Effector CD4-positive, alpha-beta T cell (primary cell): ENCODE data around the gene RNF220.
A peak's percentile ranks its signal among the peaks of the same experiment; 100 is the strongest.

ENCODE experiments used
- DNase-seq: peaks from one replicate; pipeline ENCODE4 v3.0.0-alpha.2; 2020

Gene RNF220

DNA sequence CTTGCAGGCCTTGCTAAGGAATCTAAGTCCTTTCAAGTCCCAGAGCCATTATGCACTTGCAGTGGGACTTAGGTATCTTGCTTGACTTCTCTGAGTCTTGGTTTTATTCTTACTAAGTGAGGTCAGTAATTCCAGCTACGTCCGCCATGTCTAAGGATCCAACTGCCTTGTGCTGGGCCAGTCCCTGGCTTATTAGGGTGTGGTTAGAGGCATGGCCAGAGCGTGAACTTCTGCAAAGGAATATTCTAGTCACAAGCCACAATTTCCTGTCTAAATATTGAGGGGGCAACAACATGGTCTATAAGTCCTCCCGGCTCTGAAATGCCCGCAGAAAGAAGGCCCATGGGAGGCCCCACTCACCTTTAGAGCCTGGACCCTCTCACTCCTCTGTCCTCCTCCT, 186.3 kb downstream of the RNF220 start:
- no peak for DNase-seq

DNA sequence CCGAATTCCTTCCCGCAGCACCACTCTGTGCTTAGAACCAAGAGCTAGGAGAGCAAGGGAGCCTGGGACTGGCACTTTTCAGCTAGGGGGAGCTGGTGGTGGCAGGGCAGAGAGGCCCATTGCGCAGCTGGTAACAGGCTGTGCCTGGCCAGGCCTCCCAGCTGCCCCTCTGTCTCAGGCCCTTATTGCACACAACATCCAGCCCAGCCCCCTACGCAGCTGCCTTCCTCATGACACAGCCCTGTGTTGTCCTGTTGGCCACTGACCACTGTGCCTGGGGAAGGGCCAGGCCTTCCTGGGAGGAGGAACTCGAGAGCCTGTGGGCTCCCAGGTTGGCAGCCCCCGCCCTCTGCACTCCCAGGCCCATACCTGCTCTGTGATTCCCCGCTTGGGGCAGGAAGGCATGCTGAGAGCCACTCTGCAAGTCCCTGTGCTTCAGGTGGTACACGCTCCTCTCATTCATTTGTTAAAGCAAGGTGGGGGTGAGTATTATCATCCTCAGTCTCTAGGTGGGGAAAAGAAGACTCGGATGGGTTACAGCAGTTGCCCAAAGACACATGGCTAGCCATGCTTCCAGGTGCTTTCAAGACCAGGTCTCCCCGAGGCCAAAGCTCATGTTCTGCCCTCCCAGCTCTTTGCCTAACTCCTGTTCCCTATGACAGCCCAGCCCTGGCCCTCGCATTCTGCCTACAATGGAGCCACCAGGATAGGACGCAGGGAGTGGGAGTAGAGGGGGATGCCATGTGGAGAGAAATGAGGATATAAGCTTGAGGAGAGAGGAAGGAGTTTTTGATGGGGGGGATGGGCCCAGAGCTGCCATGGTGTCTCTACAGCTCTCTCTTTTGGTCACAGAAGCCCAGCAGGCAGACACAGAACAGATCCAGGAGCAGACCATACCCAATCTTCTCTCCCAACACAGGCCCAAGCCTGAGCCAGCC, 187.4 kb downstream of the RNF220 start:
- no peak for DNase-seq

DNA sequence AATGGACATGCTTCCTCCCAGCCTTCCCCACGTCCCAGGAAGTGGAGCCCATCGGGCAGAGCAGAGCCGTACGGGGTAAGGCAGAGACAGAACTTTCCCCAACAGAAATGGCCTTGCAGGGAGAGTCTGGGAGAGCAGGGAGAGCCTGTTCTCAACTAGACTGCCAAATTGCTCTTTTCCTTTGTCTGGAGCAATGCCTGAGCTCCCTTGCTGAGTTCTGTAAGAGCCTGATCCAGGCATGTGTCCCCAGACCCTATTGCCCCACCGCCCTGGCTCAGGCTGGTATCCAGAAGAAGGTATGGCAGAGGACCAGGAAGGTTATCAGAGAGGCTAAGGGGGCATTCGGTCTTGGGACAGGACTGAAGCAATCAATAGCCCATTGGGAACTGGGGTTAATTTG, 189.3 kb downstream of the RNF220 start:
- DNase-seq = no peak

DNA sequence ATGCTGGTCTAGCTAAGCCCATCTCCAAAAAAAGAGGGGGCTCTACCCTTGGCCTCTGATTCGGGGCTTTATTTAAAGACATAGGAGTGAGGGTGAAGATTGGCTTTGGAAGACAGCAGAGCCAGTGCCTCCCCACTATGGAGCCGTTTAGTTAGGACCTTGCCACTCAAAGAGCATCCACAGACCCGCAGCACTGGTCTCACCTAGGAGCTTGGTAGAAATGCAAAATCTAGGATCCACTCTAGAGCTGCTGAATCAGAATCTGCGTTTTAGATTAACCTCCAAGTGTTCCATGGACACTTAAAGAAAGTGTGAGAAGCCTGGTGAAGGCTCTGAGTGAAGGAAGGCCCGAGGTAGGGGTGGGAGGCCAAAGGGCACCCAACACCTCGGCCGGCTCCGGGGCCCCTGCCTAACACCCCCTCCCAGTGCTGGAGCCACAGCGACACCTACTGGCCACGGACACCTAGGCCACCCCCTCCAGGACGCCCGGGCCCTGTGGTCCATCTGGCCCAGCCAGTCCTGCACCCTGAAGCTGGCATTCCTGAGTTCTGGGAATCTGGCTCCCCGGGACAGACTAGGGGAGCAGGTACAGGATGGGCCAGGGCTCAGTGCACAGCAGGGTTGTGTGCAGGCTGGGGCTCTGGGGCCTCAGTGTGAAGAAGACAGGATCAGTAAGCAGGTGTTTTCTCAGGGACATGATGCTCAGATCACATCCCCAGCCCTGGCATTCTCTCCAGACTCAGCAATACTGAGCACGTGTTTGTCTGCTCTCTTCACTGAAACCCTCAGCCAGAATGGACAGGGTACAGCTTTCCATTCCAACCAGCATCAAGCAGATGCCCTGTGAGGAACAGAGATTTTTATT, 190.0 kb downstream of the RNF220 start:
- peak; percentile 72 for DNase-seq

DNA sequence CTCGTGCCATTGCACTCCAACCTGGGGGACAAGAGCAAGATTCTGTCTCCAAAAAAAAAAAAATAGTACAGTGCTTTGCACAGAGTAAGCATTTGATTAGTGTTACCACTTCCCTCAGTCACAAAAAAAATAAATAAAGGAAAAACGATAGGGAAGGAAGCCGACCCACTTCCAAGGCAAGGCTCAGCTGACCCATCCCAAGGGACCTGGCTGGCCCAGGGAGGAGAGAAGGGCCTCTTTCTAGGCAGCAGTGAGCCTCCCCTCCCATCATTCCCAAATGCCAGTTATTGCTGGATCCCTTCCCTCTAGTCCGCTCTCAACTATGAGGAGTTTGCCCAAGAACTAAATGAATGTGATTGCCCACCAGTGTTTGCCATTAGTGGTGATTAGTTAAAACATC, 191.5 kb downstream of the RNF220 start:
- DNase-seq = no peak

DNA sequence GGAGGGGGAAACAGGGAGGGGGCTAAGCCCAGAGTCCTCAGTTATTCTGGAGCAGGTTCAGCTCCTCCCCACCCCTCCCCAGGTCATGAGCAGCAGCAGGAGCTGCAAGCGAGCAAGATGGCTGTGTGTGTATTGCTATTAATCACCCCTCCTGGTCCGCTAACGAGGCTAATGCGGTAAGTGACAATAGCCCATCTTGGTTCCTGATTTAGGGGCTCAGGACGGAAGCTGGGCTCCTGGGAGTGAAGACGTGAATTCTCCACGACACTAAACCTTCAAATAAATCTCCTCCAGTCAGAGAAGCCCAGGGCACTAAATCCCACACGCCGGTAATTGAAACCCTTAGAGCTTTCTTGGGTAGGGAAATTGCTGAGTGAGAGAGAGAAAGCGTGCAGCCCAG, 193.1 kb downstream of the RNF220 start:
- no peak for DNase-seq

DNA sequence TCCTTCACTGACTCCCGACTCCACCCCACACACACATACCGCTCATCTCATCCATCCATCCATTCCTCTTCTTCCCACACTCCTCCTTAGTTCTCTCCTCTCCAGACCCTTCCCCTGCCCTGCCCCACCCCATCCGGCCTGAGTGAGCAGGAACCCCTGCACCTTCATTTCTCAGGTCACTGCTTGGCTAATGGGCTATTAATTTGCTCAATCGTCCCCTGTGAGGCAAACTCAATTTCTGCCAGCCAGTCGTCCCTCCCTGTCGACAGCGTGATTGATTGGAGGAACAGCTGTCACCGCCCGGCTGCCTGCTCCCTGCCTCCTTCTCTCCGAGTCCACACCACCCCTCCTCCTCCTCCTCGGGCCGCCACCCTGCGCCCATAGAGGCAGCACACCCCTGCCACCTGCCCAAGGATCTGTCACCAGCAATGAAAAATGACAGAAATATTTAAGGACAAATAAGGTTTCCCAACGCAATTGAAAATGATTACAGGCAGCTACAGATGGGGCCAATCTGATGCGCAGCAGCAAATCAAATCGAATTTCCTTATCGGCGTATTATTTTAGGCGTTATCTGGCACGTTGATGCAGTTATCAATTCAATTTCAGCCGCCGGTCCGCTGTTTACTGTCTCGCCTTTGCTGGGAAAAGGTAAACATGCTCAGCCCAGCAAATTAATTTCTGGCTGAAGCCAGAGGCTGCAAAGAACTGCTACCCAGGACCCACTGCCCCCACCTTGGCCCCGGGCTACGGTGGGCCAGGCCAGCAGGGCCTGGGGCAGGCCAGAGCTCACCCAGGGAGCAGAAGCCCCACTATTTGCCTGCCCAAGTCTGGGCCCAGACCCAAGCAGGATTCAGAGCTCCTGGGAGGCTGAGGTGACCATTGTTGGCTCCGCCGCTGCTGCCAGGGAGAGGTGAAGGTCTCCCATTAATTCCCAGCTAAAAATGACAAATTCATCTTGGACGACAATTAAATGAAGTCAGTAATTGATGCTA, 197.9 kb downstream of the RNF220 start:
- DNase-seq = no peak

DNA sequence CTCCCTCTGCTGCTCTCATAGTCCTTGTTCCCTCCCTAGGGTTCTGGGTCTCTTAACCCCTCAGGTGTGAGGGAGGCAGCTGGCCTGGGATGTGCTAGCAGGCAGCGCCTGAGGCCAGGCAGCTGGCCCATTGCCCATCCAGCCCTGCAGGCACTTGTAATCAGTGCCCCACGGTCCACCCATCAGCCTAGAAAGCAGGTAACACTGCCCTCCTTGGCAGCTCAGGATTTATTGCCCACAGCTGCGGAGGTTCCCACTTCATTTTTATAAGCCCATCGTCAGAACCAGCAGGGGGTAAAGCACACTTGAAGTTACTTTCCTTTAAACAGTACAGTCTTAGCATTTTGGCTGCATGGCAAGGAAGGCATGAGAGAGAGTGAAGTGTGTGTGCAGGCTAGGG, 198.7 kb downstream of the RNF220 start:
- DNase-seq = no peak

DNA sequence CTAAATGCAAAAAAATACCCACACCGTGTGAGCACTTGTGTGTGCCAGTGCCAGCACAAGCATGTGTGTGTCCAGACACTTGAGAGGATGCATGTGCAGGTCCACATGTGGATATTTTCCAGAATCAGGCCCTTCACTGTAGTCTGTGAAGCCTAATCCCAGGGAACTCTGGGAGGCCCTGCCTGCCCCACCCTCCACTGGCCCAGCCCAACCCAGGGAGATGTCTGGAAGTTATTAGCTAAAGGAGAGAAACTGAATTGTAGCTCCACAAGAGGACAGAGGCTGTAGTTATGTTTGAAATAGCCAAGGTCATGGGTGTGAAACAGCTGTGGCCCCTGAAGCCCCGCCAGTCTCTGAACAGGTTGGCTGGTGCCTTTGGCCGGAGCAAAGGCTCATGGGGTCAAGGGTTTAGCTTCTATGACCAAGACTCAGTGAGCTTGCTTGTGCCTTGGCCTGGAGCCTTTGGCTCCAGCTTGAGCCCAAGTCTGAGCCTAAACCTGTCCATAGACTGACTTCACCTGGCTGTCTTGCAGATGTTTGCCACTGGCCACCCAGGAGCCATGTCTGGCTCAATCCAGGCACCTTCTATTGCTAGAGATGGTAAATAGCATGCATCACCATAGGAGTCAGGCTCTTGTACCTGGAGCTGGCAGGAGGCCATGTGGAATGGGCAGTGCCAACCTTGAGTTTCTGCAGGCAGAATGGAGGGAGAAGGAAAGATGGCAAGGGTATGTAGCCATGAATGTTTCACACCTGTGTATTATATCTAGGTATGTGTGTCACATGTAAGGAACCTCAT, 199.3 kb downstream of the RNF220 start:
- no peak for DNase-seq

DNA sequence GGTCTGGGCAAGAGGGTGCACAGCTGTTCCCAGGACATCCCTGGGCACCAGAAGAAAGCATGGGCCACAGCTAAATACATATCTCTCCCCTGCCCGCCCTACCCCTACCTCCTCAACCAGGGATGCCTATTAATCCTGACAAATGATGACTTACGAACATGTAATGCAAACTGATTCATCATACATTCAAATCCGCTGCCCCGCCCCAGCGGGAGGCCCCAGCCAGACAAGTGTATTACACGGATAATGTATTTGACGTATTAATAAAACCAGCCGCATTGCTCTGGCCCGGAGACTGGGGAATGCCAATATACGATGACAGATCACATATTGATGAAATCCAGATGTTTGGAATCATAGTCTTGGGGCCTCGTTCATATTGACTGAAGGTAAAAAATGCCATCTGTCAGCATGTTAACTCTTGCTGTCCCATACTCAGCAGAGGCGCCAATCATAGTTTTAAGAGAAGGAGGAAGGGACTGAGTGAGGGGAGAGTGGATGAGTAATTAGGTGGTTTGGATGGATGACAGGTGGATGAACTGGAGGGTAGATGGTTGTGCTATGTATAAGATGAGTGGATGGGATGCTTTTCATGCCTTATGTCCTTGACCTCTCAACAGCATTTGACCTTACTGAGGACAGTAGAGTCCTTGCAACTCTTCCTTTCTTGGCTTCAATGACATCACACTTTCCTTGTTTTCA, 201.0 kb downstream of the RNF220 start:
- DNase-seq = no peak

DNA sequence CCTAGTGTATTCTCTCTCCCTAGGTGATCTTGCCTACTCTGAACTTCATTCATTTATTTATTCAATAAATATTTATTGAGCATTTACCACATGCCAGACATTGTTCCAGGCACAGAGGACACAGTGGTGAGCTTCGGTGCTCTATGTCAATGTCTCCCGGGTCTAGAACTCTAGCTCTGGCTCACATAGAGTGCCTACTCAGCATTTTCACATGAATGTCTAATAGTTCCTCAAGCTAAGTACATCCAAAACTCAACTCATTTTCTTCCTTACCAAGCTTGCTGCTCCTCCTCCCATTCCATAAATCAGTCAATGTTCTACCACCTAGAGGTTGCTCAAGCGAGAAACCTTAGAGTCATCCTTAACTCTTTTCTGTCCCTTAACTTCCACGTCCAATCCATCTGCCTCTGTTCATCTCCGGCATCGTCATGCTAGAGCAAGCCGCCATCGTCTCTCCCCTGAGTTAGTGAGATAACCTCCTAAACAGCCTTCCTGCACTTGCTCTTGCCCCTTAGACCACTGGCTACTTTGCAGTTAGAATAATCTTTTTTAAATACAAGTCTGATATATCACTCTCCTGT, 201.7 kb downstream of the RNF220 start:
- no peak for DNase-seq

DNA sequence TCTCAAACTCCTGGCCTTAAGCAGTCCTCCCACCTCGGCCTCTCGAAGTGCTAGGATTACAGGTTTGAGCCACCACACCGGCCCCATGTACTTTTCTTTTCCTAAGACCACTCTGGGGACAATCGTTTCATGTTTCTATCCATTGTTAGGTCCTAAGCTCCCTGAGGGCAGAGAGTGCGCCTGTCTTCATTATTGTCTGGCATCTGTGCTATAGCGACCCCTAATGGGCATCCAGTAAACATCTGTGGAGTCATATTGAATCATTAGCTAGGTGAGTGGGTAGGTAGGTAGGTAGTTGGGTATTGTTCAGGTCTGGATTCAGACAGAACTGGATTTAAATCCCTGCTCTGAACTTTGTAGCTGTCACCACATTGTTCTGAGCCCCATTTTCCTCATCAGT, 203.1 kb downstream of the RNF220 start:
- no peak for DNase-seq

DNA sequence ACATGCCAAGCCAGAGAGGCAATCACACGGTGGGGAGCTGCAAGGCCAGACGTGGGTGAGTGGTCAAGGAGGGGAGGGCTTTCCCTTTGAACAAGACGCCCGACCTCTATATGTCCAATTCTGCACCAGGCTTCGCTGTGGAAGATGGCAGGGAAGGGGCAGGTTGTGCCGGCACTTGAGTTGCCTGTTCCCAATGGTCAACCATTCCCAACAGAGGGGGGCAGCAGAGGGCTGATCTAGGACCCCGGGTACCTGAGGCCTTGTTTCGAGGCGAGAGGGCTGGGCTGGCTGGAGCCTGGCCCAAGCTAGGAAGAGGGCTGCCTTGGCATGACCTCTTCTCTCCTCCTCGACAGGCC, 204.3 kb downstream of the RNF220 start:
- peak; percentile 23 for DNase-seq

DNA sequence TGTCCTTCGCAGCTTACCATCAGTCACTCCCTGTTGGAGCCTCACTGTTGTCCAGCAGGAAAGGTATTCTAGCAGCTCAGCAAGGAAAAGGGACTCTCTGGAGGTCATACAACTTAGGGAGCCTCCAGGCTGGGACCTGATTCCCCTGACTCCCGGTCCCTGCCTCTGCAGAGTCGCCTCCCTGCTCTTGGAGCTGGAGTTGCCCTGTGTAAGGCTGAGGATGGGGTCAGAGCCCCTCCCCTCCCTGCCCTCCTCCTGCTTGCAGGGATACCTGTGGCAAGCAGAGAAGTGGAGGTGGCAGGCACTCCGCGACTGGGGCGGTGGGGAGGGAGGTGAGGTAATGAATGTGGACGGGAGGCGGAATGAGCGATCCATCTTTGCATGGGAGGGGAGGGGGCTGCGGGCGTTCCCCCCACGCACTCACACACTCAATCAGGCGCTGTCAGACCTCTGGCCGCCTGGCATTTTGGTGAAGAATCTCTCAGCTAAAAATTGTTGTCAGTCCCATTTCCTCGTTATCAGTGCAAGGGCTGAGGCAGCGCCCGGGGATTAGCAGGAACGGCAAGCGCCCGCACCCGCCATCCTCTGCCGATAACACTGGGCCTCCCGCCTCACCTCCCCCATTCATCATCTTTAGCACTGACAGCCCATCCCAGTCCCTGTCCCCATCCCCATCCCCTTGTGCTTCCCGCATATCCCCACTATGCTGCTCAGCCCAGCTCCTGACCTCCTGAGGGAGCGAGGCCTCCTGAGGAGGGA, 204.9 kb downstream of the RNF220 start:
- no peak for DNase-seq

DNA sequence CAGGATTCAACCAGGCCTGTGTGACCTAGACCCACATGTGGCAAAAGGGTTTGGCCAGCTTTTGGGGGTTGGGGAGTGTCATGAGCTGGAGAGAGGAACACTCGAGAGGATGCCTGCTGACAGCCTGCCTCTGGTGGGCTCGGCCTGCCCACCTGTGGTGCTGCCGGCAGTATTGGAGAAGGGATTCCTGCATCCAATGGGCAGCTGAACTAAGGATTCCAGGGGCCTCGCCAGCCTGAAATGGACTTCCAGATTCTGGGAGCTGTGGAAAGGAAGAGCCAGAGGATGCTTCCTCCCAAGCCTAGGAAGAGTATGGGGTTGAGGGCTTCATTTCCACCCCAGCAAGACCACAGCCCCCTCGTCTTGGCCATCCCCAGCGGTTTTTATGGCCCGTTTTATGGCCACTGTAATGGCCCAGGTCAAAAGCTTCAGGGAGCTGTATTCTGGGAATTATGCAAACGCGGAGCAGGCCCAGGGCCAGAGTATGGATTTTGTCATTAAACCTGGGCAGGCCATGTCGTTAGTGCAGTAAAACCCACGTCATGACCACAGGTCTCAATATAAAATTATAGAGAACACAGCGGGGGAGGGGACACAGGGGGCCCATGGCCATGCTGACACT, 205.6 kb downstream of the RNF220 start:
- DNase-seq = no peak

DNA sequence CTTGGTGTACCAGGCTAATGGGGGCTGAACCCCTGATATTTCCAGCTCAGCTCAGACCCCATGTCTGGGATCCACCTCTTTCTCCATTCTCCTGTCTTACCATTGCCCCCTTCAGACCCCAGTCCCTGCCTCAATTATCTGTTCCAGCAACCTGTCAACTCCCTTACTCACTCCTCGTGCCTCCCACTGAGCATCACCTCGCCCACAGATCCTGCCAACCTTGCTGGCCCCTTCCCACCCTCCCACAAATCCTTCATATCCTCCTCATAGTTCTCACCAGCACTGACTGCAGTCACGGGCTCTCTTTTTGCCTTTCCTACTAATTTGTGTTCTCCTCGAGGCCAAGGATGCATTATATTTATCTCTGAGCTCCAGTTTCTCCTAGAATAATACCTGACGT, 206.4 kb downstream of the RNF220 start:
- no peak for DNase-seq

DNA sequence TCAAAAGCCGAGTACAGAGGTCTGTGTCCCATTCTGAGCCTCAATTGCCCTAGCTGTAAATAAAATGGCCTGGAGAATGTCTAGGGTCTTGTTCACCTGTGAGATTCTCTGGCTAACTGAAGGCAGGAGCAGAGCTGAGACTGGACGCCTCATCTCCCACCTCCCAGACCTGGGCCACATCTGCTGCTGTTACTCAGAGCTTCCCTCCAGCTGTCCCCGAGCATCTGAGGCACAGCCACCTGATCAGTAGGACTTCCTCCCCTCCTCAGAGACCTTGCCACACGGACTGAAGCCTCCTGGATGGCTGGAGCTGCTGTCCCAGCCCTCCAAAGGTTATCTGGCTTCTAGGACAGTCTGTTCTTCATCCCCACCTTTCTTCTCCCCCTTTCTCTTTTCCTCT, 206.8 kb downstream of the RNF220 start:
- DNase-seq = no peak

DNA sequence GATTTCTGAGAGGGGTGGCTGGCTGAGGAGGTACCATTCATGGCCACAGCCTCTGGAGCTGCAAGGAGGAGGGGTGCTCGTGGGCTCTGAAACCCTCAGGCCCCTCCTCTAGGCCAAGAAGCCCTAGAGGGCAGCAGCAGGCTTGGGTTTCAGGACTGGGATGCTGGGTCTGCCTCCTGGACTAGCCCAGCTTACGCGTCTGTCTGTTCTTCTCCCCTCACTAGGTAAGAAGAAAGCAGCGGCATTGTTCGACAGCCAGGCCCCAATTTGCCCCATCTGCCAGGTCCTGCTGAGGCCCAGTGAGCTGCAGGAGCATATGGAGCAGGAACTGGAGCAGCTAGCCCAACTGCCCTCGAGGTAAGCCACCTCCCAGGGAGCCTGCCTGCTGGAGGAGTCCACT, 208.9 kb downstream of the RNF220 start:
- DNase-seq = no peak

DNA sequence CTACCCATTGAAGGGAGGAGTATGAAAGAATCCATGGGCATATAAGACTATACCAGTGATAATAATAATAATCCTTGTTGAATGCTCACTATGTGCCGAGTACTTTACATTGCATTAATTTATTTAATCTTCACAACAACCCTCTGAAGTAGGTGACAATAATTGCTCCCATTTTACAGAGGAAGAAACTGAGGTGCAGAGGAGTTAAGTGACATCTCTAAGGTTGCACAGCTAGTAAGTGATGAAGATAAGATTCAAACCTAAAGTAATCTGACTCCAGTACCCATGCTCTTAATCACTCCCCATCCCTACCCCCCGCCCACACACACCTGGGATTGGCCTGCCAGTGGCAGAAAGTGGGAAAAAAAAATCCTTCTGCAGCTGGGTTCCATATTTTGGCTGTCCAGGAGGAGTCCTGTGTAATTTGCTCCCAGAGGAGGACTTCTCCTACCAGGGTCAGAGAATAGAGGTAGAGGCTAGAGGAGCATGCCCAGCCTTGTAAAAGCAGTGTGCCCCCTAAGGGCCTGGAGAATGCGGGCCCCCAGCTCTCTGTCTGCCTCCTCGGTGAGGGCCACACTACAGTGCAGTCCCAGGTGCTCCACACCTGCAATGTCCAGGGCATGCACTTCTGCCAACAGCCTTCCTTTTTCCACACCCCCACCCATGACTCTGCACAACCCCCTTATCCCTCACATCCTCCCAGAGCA, 211.4 kb downstream of the RNF220 start:
- no peak for DNase-seq
